ENCODE data around the gene BCL2. TPM values are rescaled to one million over a fixed set of nuclear protein-coding genes. Genes with fewer than 3 reads are reported as not detected.

BCL2 gene
- total RNA-seq, 1 donor from 2014 or later = 18.7 TPM

- TF ChIP-seq POLR2AphosphoS5 (IDR thresholded peaks at IDR 0.05; ENCODE audit: insufficient read depth in 1 of 2, low read depth in 1 of 2) (no peak), POLR2A (IDR thresholded peaks at IDR 0.05) (no peak), CTCF (IDR thresholded peaks at IDR 0.05) (no peak)
- intact Hi-C loops (cut with DNase I) = no loop called here
- no peak overlapping the region for H3K4me3 ChIP-seq
- no peak for DNase-seq (ENCODE audit: extremely low spot score in 2 of 2)
- H3K9me3 ChIP-seq = no peaks in the 10 kb centered on the region
- H3K27ac ChIP-seq = no peak overlapping the region
- H3K27me3 ChIP-seq = no peaks in the 10 kb centered on the region
- H3K36me3 ChIP-seq = no peaks in the 10 kb centered on the region
- H3K4me1 ChIP-seq = peaks cover 5% of the 10 kb centered on the region
Observed at GRCh38 chr18:63079114-63079513, 240.5 kb downstream of the BCL2 start.

DNA sequence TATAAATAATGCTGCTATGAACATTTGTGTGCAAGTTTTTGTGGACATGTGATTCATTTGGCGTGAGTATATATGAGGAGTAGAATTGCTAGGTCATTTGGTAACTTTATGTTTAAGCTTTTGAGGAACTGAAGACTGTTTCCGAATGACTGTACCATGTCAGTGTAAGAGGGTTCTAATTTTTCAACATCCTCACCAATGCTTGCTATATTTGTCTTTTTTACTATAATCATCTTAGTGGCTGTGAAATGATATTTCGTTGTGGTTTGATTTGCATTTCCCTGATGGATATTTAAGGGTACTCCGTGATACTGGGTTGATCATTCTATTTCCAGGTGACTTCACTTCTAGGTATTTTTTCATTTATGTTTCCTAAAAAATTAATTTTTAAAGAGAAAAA lies 241.1 kb downstream of the BCL2 start:
- Histone ChIP-seq H3K9me3 (no peaks in the 10 kb centered on the region), H3K36me3 (no peaks in the 10 kb centered on the region), H3K4me1 (peaks cover 5% of the 10 kb centered on the region), H3K27ac (no peak overlapping the region), H3K4me3 (no peak overlapping the region), H3K27me3 (no peaks in the 10 kb centered on the region)
- TF ChIP-seq CTCF (IDR thresholded peaks at IDR 0.05) = no peak
- TF ChIP-seq POLR2AphosphoS5 (IDR thresholded peaks at IDR 0.05; ENCODE audit: insufficient read depth in 1 of 2, low read depth in 1 of 2) = no peak
- no peak for TF ChIP-seq POLR2A (IDR thresholded peaks at IDR 0.05)
- intact Hi-C loops (cut with DNase I) = no loop called here
- DNase-seq (ENCODE audit: extremely low spot score in 2 of 2) = no peak

DNA sequence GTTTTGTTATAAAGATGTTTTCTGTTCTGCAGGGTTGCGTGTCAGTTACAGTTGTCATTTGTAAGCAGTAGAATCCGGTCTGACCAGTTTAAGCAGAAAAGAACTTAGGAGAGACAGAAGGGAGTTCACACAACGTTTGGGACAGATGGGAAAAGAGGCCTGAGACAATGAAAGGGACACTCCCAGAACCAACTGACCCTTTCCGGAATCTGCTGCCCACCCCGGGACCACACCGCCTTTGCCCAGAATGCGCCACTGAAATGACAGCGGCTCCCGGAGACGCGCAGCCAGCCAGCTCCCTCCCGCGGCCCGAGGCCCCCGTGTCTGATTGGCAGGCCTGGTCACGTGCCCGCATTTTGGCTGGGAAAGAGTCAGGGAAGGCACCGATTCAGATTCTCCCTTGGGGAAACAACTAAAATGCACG lies 244.6 kb downstream of the BCL2 start:
- intact Hi-C loops (cut with DNase I) = no loop called here
- TF ChIP-seq POLR2A (IDR thresholded peaks at IDR 0.05) (no peak), CTCF (IDR thresholded peaks at IDR 0.05) (no peak), POLR2AphosphoS5 (IDR thresholded peaks at IDR 0.05; ENCODE audit: insufficient read depth in 1 of 2, low read depth in 1 of 2) (peak; percentile 53 to 81)
- H3K4me3 ChIP-seq = peak overlapping the region; percentile 37 to 47
- H3K27ac ChIP-seq = peak overlapping the region; percentile 63
- H3K9me3 ChIP-seq = no peaks in the 10 kb centered on the region
- no peak for DNase-seq (ENCODE audit: extremely low spot score in 2 of 2)
- peaks cover 5% of the 10 kb centered on the region for H3K4me1 ChIP-seq
- H3K27me3 ChIP-seq = no peaks in the 10 kb centered on the region
- no peaks in the 10 kb centered on the region for H3K36me3 ChIP-seq

DNA sequence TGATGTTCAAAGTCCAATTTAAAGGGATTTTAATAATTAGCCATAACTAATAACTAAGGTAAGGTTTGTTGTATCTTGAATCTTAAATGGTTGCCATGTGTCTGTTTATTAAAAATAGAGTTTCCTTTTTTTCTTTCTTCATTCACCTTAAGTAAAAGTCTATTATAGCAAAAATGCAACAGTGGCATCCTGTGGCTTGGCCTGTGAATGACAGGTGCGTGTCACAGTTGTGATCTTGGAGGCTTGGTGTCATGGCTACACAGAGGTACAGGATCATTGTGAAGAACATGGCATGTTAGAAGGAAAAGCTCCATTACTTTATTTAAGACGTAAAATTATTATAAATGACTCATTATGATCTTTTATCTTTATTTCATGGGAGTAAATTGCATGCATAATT lies 246.1 kb downstream of the BCL2 start:
- intact Hi-C loops (cut with DNase I) = no loop called here

More for the DNA sequence above, 246.1 kb downstream of the BCL2 start:
- no peaks in the 10 kb centered on the region for H3K27me3 ChIP-seq
- H3K4me1 ChIP-seq = peaks cover 5% of the 10 kb centered on the region
- H3K9me3 ChIP-seq = no peaks in the 10 kb centered on the region
- TF ChIP-seq POLR2AphosphoS5 (IDR thresholded peaks at IDR 0.05; ENCODE audit: insufficient read depth in 1 of 2, low read depth in 1 of 2) = no peak
- no peak for TF ChIP-seq POLR2A (IDR thresholded peaks at IDR 0.05)
- no peak for TF ChIP-seq CTCF (IDR thresholded peaks at IDR 0.05)
- H3K36me3 ChIP-seq = no peaks in the 10 kb centered on the region
- no peak overlapping the region for H3K27ac ChIP-seq
- DNase-seq (ENCODE audit: extremely low spot score in 2 of 2) = no peak
- no peak overlapping the region for H3K4me3 ChIP-seq

Small RNA genes lying within 50 kb of the gene (small RNA-seq; reads per million reads assigned to genes)
- not detected for gene AC022726.1

Other genes starting within 250 kb of the BCL2 start
- gene KDSR, start 47.4 kb upstream of the BCL2 start, total RNA-seq = 42.0 TPM
- 30.7 TPM for gene VPS4B, start 102.7 kb upstream of the BCL2 start, total RNA-seq
- 141 TPM for gene SERPINB5, start 157.2 kb upstream of the BCL2 start, total RNA-seq
- 20.1 TPM for gene SERPINB12, start 222.6 kb upstream of the BCL2 start, total RNA-seq